Pancreas (tissue), 10 donors: ENCODE results near the gene PIK3CB. TPM values are rescaled to one million over a fixed set of nuclear protein-coding genes. Genes with fewer than 3 reads are reported as not detected.
"Not testable (repeated sequence)": the region's sequence is repeated elsewhere in the genome, so short reads cannot be mapped to it uniquely, and the experiment has no call there.

Experiments
- ATAC-seq, 4 donors: fragments of 200-7000 bp; cut with Tn5 transposase; one replicate each; pipeline versions ENCODE4 v1.8.0 to v1.9.1; 2020; ENCODE audit warnings: mild to moderate bottlenecking in 4 of 4, moderate library complexity in 4 of 4
- DNase-seq, 6 donors: peaks; one replicate each; pipeline ENCODE4 v3.0.0-alpha.2; 2020
- FAIRE-seq: peaks from 2 replicates; lab custom pipeline; 2012; peaks lifted over from hg19 to GRCh38; lab: Jason Lieb, UNC
- H3K27ac ChIP-seq, 4 donors: fragments of 200-600 bp; sonication (generic); 1 replicate in 3 of 4; 2 replicates in 1 of 4; pipeline versions ENCODE4 v1.5.0 to v1.8.0; 2020
- H3K27me3 ChIP-seq, 4 donors: fragments of 200-600 bp; one replicate each; pipeline ENCODE4 v1.8.0; 2021
- H3K36me3 ChIP-seq, 3 donors: fragments of 200-600 bp; sonication (generic) in 1 of 3; one replicate each; pipeline versions ENCODE4 v1.5.0 to v1.8.0; 2020 to 2021
- H3K4me1 ChIP-seq, 3 donors: fragments of 200-600 bp; one replicate each; pipeline ENCODE4 v1.8.0; 2021
- H3K4me3 ChIP-seq, 4 donors: fragments of 200-600 bp; sonication (generic) in 2 of 4; one replicate each; pipeline versions ENCODE4 v1.5.0 to v1.8.0; 2020 to 2021
- H3K9me3 ChIP-seq, 4 donors: fragments of 200-600 bp; one replicate each; pipeline ENCODE4 v1.8.0; 2021
- CTCF ChIP-seq, 4 donors: fragments of 200-600 bp; sonication (generic) in 3 of 4; IDR thresholded peaks; one replicate each; pipeline versions ENCODE4 v1.5.0 to v1.8.0; 2021; ENCODE audit warnings: antibody characterized with exemption in 4 of 4
- WGBS, 2 donors: extraction: QIAGEN DNeasy Blood & Tissue Kit; methylation state at CpG; one replicate each; pipeline ENCODE4 v1.1.7; 2013; 5-methylcytosine and 5-hydroxymethylcytosine counted together
- intact Hi-C, 3 donors: fragments of 100-400 bp; cut with DNase I; formaldehyde crosslinking; loops; one replicate each; pipeline versions ENCODE4 v1.11.1 to v1.14.2; 2022
- polyA plus RNA-seq, 2 donors: library from polyadenylated mRNA; stranded (reverse); fragments of 200-250 nt; gene quantifications; one replicate each; pipeline ENCODE4 v1.2.3, GENCODE V29; 2013
- total RNA-seq, 6 donors: library from RNA; stranded (reverse); fragmentation: NEBNext Ultra II Directional in 4 of 6; extraction: Animal tissue kit (Norgen Biotek cat#: 25700) in 4 of 6; gene quantifications; one replicate each; pipeline versions ENCODE4 v1.2.1 to v1.2.4, GENCODE V29; 2021 to 2023
- donor health status: healthy with polysubstance abuse.
- donor health status: DM: no; HTN: no; CAD: no; lungs with moderate emphysema.
- donor health status: DM: no; HTN: no; CAD: no.
- donor health status: control.
- donor health status: control.
- donor health status: Bipolar disorder and iron deficiency.
- donor health status: DM: yes; HTN: yes; CAD: no.
- donor health status: DM: no; HTN: no; CAD: no.
- donor health status: DM: no; HTN: no; CAD: no.
- donor health status: DM: yes; HTN: yes; CAD: no.

PIK3CB gene
- total and polyA plus RNA-seq, 8 donors, result 8.2 to 36.4 (median 24.4) TPM

- DNase-seq (peak; percentile 72 to 92 (median 80)), FAIRE-seq (no peak), ATAC-seq (peak; percentile 77 to 84 (median 82))
- peak within 1 kb of the TSS; percentile 49 to 80 (median 71) for H3K4me3 ChIP-seq
- H3K27me3 ChIP-seq, result no peaks in the 10 kb centered on the region
- no peaks in the 10 kb centered on the region for H3K9me3 ChIP-seq
- no peak for TF ChIP-seq CTCF (IDR thresholded peaks at IDR 0.05)
- intact Hi-C loops, result no loop called here
- H3K36me3 ChIP-seq, result no peaks in the 10 kb centered on the region
- H3K4me1 ChIP-seq, result peaks cover 0 to 19% (median 3%) of the 10 kb centered on the region in 3 donors
- H3K27ac ChIP-seq, result peak within 1 kb of the TSS; percentile 97 to 98 (median 98)
- 2% methylated on average over 60 to 68 of the region's 68 CpGs for WGBS, 2 donors
Measured at GRCh38 chr3:138608322-138609135, 226.2 kb downstream of the PIK3CB start, which contains the start of gene FAIM. Gene FAIM, plus strand, starts transcription at chr3:138608771. Its CDS starts 10,956 bp downstream, at chr3:138619727.

- H3K4me1 ChIP-seq, H3K4me3 ChIP-seq, H3K36me3 ChIP-seq, H3K9me3 ChIP-seq, DNase-seq, H3K27ac ChIP-seq, intact Hi-C loops, H3K27me3 ChIP-seq, FAIRE-seq, ATAC-seq: not testable (repeated sequence)
- 95 to 96% methylated on average over 5 of the region's 5 CpGs for WGBS, 2 donors
Measured at GRCh38 chr3:138604106-138604595, 230.6 kb downstream of the PIK3CB start.

Other genes starting within 250 kb of the PIK3CB start
- 10 to 100 TPM; 22.0 to 44.0 (median 24.6) TPM for gene CEP70, start 240.7 kb downstream of the PIK3CB start, total RNA-seq
- gene CEP70, start 240.7 kb downstream of the PIK3CB start, polyA plus RNA-seq, result 10 to 100 TPM; 13.6 to 16.9 TPM
- gene FAIM, start 226.2 kb downstream of the PIK3CB start, total RNA-seq, result 10 to 100 TPM; 10.5 to 17.7 (median 13.4) TPM
- gene FAIM, start 226.2 kb downstream of the PIK3CB start, polyA plus RNA-seq, result 10 to 100 TPM; 32.4 to 36.5 TPM
- under 1 TPM; 0.04 to 0.28 (median 0.11) TPM for gene FOXL2, start 112.2 kb upstream of the PIK3CB start, total RNA-seq
- under 1 TPM; 0.02 to 0.04 TPM for gene FOXL2, start 112.2 kb upstream of the PIK3CB start, polyA plus RNA-seq
- under 1 TPM in 2 of 6 donors, not detected in 4; 0.09 to 0.22 TPM for gene FOXL2NB, start 112.3 kb upstream of the PIK3CB start, total RNA-seq
- gene FOXL2NB, start 112.3 kb upstream of the PIK3CB start, polyA plus RNA-seq, result not detected
- gene PRR23A, start 171.3 kb upstream of the PIK3CB start, total RNA-seq, result not detected
- gene PRR23A, start 171.3 kb upstream of the PIK3CB start, polyA plus RNA-seq, result not detected
- not detected for gene PRR23B, start 186.0 kb upstream of the PIK3CB start, total RNA-seq
- gene PRR23B, start 186.0 kb upstream of the PIK3CB start, polyA plus RNA-seq, result not detected
- gene PRR23C, start 210.0 kb upstream of the PIK3CB start, total RNA-seq, result not detected
- gene PRR23C, start 210.0 kb upstream of the PIK3CB start, polyA plus RNA-seq, result not detected